ENCODE measurements around the gene P2RY12. TPM values are rescaled to one million over a fixed set of nuclear protein-coding genes. Genes with fewer than 3 reads are reported as not detected.

Gene P2RY12
- total and polyA plus RNA-seq, 2 of the 8 experiments (the other 6 are each of a cell fraction or from before 2014, with no cell fraction given) = not detected

GRCh38 chr3:151327571-151328198 is 56.9 kb downstream of the P2RY12 start:
- FAIRE-seq (no peak), DNase-seq (ENCODE audit: low read depth in 1 of 2, low spot score in 2 of 2) (no peak)
- Histone ChIP-seq H3K27ac (ENCODE audit: low read depth, low read length) (no peak overlapping the region), H3K14ac (ENCODE audit: insufficient read length) (no peak overlapping the region), H4K8ac (ENCODE audit: extremely low read depth, insufficient read depth, low read length) (no peak overlapping the region), H4K20me1 (replicated peaks in 1 of 2; ENCODE audit: control insufficient read depth in 1 of 2, insufficient read depth in 2 of 2, low read length in 2 of 2) (no peaks in the 10 kb centered on the region), H2BK15ac (ENCODE audit: low read length) (no peak overlapping the region), H3K4me3 (ENCODE audit: extremely low read depth in 1 of 4, insufficient read depth in 2 of 4, low read depth in 3 of 4, low read length in 4 of 4) (no peak overlapping the region), H2AFZ (ENCODE audit: low read length) (no peak overlapping the region), H3K27me3 (replicated peaks in 1 of 4; ENCODE audit: control insufficient read depth in 3 of 4, extremely low read depth in 1 of 4, insufficient read depth in 3 of 4, low read length in 3 of 4) (no peaks in the 10 kb centered on the region), H2BK120ac (replicated peaks; ENCODE audit: low read depth, low read length) (no peak overlapping the region), H3K4ac (replicated peaks; ENCODE audit: insufficient read length, low read depth, low read length) (no peak overlapping the region), H2AK5ac (ENCODE audit: low read depth, low read length) (no peak overlapping the region), H2BK12ac (ENCODE audit: low read depth, low read length) (no peak overlapping the region), H4K5ac (ENCODE audit: insufficient read length, low read depth, low read length) (no peak overlapping the region), H3K9me3 (ENCODE audit: insufficient read depth in 2 of 2, low read depth in 1 of 2, low read length in 1 of 2) (no peaks in the 10 kb centered on the region), H2BK20ac (ENCODE audit: low read length) (no peak overlapping the region), H3K23ac (ENCODE audit: insufficient read length) (no peak overlapping the region), H3K23me2 (ENCODE audit: low read depth, low read length) (no peaks in the 10 kb centered on the region), H3K18ac (ENCODE audit: extremely low read depth, low read length) (no peak overlapping the region), H3K56ac (replicated peaks; ENCODE audit: insufficient read length, low read depth, low read length) (no peak overlapping the region), H3K9ac (replicated peaks in 1 of 4; ENCODE audit: extremely low read depth in 1 of 4, low read depth in 3 of 4, low read length in 3 of 4) (peak overlapping the region in 1 of 4 experiments; percentile 8; a peak in 1 of 7 replicates), H3K4me1 (replicated peaks in 1 of 4; ENCODE audit: control insufficient read depth in 3 of 4, insufficient read depth in 4 of 4, low read length in 3 of 4) (no peaks in the 10 kb centered on the region; a peak in 2 of 7 replicates), H3K4me2 (ENCODE audit: insufficient read depth in 1 of 2, low read depth in 2 of 2, low read length in 2 of 2) (no peak overlapping the region), H2BK5ac (ENCODE audit: low read depth, low read length) (no peak overlapping the region), H3K79me2 (ENCODE audit: control insufficient read depth in 1 of 2, insufficient read depth in 2 of 2, low read length in 2 of 2) (no peaks in the 10 kb centered on the region), H4K91ac (replicated peaks; ENCODE audit: insufficient read length, low read length) (no peak overlapping the region), H3K79me1 (ENCODE audit: low read depth, low read length) (no peaks in the 10 kb centered on the region), H3K36me3 (ENCODE audit: control insufficient read depth in 2 of 4, insufficient read depth in 4 of 4, low read length in 3 of 4) (no peaks in the 10 kb centered on the region)
- 41% methylated on average over 3 of the region's 3 CpGs; no CpG with 5 or more reads in 1 of the 2 experiments for WGBS, 2 experiments (ENCODE audit: extremely low coverage in 1 of 2, insufficient coverage in 1 of 2, insufficient read length in 1 of 2, insufficient replicate concordance in 2 of 2, low coverage in 1 of 2, low lambda C conversion rate in 2 of 2, missing lambda C conversion rate in 1 of 2)
- POLR2A ChIA-PET (ENCODE audit: partially characterized antibody) = no interaction called here
- CTCF ChIA-PET (ENCODE audit: partially characterized antibody) = interaction anchor here (0.7 to 3.3 kb wide), 24 partner anchors 9 to 510 kb away, joined by 3 to 16 read pairs (median 4); no protein-coding TSS in a partner anchor
- peak in 1 of 2 experiments; percentile 6; a peak in 1 of 4 replicates for TF ChIP-seq RAD21 (IDR thresholded peaks at IDR 0.05 in 1 of 2, conservative IDR thresholded peaks at IDR 0.05 in 1 of 2; ENCODE audit: low read depth in 2 of 2, low read length in 2 of 2)
- TF ChIP-seq KDM1A (IDR thresholded peaks at IDR 0.05; ENCODE audit: borderline replicate concordance, low read length) = no peak
- no peak for TF ChIP-seq EGR1 (IDR thresholded peaks at IDR 0.05; ENCODE audit: borderline replicate concordance, low read depth, low read length)
- no peak for TF ChIP-seq SIRT6 (IDR thresholded peaks at IDR 0.05; ENCODE audit: low read length)
- no peak for TF ChIP-seq SP1 (IDR thresholded peaks at IDR 0.05; ENCODE audit: low read depth, low read length)
- no peak for TF ChIP-seq SRF (IDR thresholded peaks at IDR 0.05; ENCODE audit: low read depth, low read length)

Measured in H1 (cell line).